Nephron progenitor cell (in vitro differentiated cells): Measurements from ENCODE around the gene POU2AF1.

Experiments
- DNase-seq: peaks from one replicate; pipeline ENCODE4 v3.0.0; 2021
- H3K27ac Mint-ChIP-seq: 2 replicates; pipeline ENCODE4 v1.8.0; 2021; ENCODE audit warnings: mild to moderate bottlenecking, moderate library complexity, mixed read lengths
- H3K27me3 Mint-ChIP-seq: 2 replicates; pipeline ENCODE4 v1.8.0; 2021; ENCODE audit warnings: mild to moderate bottlenecking, low read depth, mixed read lengths; ENCODE audit not compliant: poor library complexity
- H3K36me3 Mint-ChIP-seq: 2 replicates; pipeline ENCODE4 v1.8.0; 2021; ENCODE audit warnings: low read depth, mixed read lengths
- H3K4me1 Mint-ChIP-seq: 2 replicates; pipeline ENCODE4 v1.8.0; 2021; ENCODE audit warnings: mixed read lengths
- H3K4me3 Mint-ChIP-seq: 2 replicates; pipeline ENCODE4 v1.8.0; 2021; ENCODE audit warnings: mild to moderate bottlenecking, moderate library complexity, mixed read lengths
- H3K9me3 Mint-ChIP-seq: 2 replicates; pipeline ENCODE4 v1.8.0; 2021; ENCODE audit warnings: mild to moderate bottlenecking, moderate library complexity, mixed read lengths
- CTCF ChIP-seq: fragments of 200-600 bp; sonication (generic); IDR thresholded peaks from 2 replicates; pipeline ENCODE4 v1.5.0; 2021; ENCODE audit warnings: antibody characterized with exemption

Gene POU2AF1

GRCh38 chr11:111422494-111423249 lies 43.6 kb upstream of the POU2AF1 start:
- no peak overlapping the region for H3K27ac Mint-ChIP-seq
- H3K9me3 Mint-ChIP-seq = peaks cover 3% of the 10 kb centered on the region
- peaks cover 4% of the 10 kb centered on the region for H3K4me1 Mint-ChIP-seq
- peak; percentile 79 for TF ChIP-seq CTCF
- no peak overlapping the region for H3K4me3 Mint-ChIP-seq
- peaks cover 6% of the 10 kb centered on the region for H3K27me3 Mint-ChIP-seq
- H3K36me3 Mint-ChIP-seq = no peaks in the 10 kb centered on the region
- peak; percentile 76 for DNase-seq

GRCh38 chr11:111421251-111421650 lies 42.2 kb upstream of the POU2AF1 start:
- Mint-ChIP-seq H3K27ac (no peak overlapping the region), H3K36me3 (no peaks in the 10 kb centered on the region), H3K4me3 (no peak overlapping the region), H3K9me3 (peaks cover 3% of the 10 kb centered on the region), H3K27me3 (peaks cover 8% of the 10 kb centered on the region), H3K4me1 (peaks cover 18% of the 10 kb centered on the region)
- TF ChIP-seq CTCF = no peak
- DNase-seq = no peak

- peaks cover 11% of the 10 kb centered on the region for H3K27me3 Mint-ChIP-seq
- no peak for DNase-seq
- peaks cover 3% of the 10 kb centered on the region for H3K9me3 Mint-ChIP-seq
- H3K4me3 Mint-ChIP-seq = no peak overlapping the region
- peaks cover 30% of the 10 kb centered on the region for H3K4me1 Mint-ChIP-seq
- no peaks in the 10 kb centered on the region for H3K36me3 Mint-ChIP-seq
- H3K27ac Mint-ChIP-seq = no peak overlapping the region
- no peak for TF ChIP-seq CTCF
Measured at GRCh38 chr11:111419641-111420327, 40.7 kb upstream of the POU2AF1 start.

- no peak overlapping the region for H3K27ac Mint-ChIP-seq
- peaks cover 11% of the 10 kb centered on the region for H3K27me3 Mint-ChIP-seq
- peaks cover 3% of the 10 kb centered on the region for H3K9me3 Mint-ChIP-seq
- H3K4me3 Mint-ChIP-seq = no peak overlapping the region
- no peak for TF ChIP-seq CTCF
- no peak for DNase-seq
- peaks cover 36% of the 10 kb centered on the region for H3K4me1 Mint-ChIP-seq
- H3K36me3 Mint-ChIP-seq = no peaks in the 10 kb centered on the region
Measured at GRCh38 chr11:111419181-111419580, 40.1 kb upstream of the POU2AF1 start.

GRCh38 chr11:111418436-111418787 lies 39.3 kb upstream of the POU2AF1 start:
- Mint-ChIP-seq H3K27me3 (peaks cover 13% of the 10 kb centered on the region), H3K4me1 (peaks cover 37% of the 10 kb centered on the region), H3K27ac (no peak overlapping the region), H3K4me3 (no peak overlapping the region), H3K36me3 (no peaks in the 10 kb centered on the region), H3K9me3 (peaks cover 3% of the 10 kb centered on the region)
- no peak for DNase-seq
- no peak for TF ChIP-seq CTCF
